ENCODE data around the gene USP47. TPM values are rescaled to one million over a fixed set of nuclear protein-coding genes. Genes with fewer than 3 reads are reported as not detected.

The USP47 gene
- total RNA-seq, 2 experiments from 2014 or later: 42.2 to 44.1 TPM

DNA sequence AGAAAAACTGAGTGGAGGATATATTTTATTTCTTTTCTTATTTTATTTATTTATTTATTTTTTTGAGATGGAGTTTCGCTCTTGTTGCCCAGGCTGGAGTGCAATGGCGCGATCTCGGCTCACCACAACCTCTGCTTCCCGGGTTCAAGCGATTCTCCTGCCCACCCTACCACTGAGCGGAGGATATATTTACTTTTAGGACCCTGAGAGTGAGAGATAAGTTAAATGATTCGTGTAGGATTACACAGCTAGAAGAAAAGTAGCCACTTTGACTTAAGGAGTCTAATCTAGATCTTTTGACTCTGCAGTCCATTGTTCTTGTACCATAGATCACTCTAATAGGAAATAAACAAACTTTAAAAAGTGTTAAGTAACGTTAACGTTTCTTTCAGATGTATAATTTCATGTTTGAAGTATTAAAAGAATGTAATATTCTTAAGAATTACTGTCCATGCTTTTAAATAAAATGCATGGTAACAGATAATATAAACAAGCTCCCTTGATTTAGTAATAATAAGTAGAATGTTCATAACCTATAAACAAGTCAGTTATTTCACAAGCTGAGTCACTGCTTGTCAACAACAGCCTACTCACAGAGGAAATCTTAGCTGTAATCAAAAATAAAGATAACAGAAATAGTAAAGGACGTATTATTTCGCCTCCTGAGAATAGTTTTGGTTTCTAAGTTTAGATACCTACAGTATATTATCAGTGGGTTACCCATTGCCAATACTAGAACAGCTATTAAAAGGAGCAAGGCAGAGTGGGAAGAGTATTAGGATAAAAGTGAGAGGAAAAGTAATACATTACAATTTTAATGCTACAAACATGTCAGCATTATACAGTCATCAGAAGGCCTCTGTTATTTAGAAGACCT lies 18.6 kb downstream of the USP47 start:
- intact Hi-C loops (cut with micrococcal nuclease; ENCODE audit: unreplicated experiment): no loop called here
- Histone ChIP-seq H3K9me3 (ENCODE audit: low read length) (0 out of 2 replicates have a peak, but pooled peaks cover 4% of the 10 kb centered on the region), H3K4me3 (ENCODE audit: low read depth, low read length, poor library complexity, severe bottlenecking) (no peak overlapping the region), H3K9me2 (ENCODE audit: insufficient read depth, low read length) (no peaks in the 10 kb centered on the region), H3K79me2 (ENCODE audit: insufficient read depth, low read depth, low read length) (peaks cover 98% of the 10 kb centered on the region), H3K36me3 (ENCODE audit: insufficient read depth, low read length) (no peaks in the 10 kb centered on the region; the same call in 1 of the 2 replicates), H3K27ac (ENCODE audit: low read depth, low read length, poor library complexity, severe bottlenecking) (no peak overlapping the region), H2AFZ (ENCODE audit: low read length) (no peak overlapping the region), H4K20me1 (ENCODE audit: insufficient read depth, low read length) (peaks cover 9% of the 10 kb centered on the region; the same call in 1 of the 2 replicates), H3K4me2 (ENCODE audit: low read length) (no peak overlapping the region), H3K4me1 (ENCODE audit: insufficient read depth, low read length, poor library complexity, severe bottlenecking) (peaks cover 8% of the 10 kb centered on the region)
- CTCF ChIA-PET (ENCODE audit: unreplicated experiment): no interaction called here
- BruUV-seq (replicated peaks): no TSS peak
- POLR2A ChIA-PET: interaction anchor here (1.2 to 1.8 kb wide), 3 partner anchors 12 to 17 kb away, joined by 3 to 8 read pairs (median 6); no protein-coding TSS in a partner anchor
- no peak for DNase-seq (ENCODE audit: low spot score)
- TF ChIP-seq EZH2phosphoT487 (IDR thresholded peaks at IDR 0.05; ENCODE audit: borderline replicate concordance, low read depth, low read length): no peak
- TF ChIP-seq, protein P1, sequence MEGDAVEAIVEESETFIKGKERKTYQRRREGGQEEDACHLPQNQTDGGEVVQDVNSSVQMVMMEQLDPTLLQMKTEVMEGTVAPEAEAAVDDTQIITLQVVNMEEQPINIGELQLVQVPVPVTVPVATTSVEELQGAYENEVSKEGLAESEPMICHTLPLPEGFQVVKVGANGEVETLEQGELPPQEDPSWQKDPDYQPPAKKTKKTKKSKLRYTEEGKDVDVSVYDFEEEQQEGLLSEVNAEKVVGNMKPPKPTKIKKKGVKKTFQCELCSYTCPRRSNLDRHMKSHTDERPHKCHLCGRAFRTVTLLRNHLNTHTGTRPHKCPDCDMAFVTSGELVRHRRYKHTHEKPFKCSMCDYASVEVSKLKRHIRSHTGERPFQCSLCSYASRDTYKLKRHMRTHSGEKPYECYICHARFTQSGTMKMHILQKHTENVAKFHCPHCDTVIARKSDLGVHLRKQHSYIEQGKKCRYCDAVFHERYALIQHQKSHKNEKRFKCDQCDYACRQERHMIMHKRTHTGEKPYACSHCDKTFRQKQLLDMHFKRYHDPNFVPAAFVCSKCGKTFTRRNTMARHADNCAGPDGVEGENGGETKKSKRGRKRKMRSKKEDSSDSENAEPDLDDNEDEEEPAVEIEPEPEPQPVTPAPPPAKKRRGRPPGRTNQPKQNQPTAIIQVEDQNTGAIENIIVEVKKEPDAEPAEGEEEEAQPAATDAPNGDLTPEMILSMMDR (conservative IDR thresholded peaks at IDR 0.05; ENCODE audit: low read length): no peak

DNA sequence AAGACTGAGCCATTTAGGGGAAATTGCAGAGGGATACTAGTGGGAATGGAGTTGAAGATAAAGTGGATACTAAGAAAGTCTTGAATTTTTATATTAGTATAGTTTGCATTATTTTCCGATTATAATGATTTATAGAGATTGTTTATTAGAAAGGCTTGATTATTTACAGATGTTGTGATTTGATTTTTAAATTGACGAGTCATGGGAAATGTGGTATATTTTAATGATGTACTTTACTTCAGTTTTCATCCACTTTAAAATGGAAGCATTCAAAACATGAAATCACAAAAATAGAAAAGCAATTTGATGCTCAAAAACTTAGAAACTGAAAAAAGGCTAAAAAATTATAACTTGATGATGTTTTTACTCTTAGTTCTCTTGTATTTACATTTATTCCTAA lies 21.2 kb downstream of the USP47 start:
- no peak for DNase-seq (ENCODE audit: low spot score)
- no peak for TF ChIP-seq EZH2phosphoT487 (IDR thresholded peaks at IDR 0.05; ENCODE audit: borderline replicate concordance, low read depth, low read length)
- TF ChIP-seq, protein P1 (conservative IDR thresholded peaks at IDR 0.05; ENCODE audit: low read length): no peak
- Histone ChIP-seq H3K4me3 (ENCODE audit: low read depth, low read length, poor library complexity, severe bottlenecking) (no peak overlapping the region), H3K9me3 (ENCODE audit: low read length) (peaks cover 16% of the 10 kb centered on the region), H3K36me3 (ENCODE audit: insufficient read depth, low read length) (peaks cover 18% of the 10 kb centered on the region), H3K27ac (ENCODE audit: low read depth, low read length, poor library complexity, severe bottlenecking) (no peak overlapping the region), H3K79me2 (ENCODE audit: insufficient read depth, low read depth, low read length) (peaks cover 98% of the 10 kb centered on the region), H2AFZ (ENCODE audit: low read length) (no peak overlapping the region), H3K4me1 (ENCODE audit: insufficient read depth, low read length, poor library complexity, severe bottlenecking) (peaks cover 18% of the 10 kb centered on the region), H4K20me1 (ENCODE audit: insufficient read depth, low read length) (peaks cover 9% of the 10 kb centered on the region; the same call in 1 of the 2 replicates), H3K4me2 (ENCODE audit: low read length) (no peak overlapping the region), H3K9me2 (ENCODE audit: insufficient read depth, low read length) (no peaks in the 10 kb centered on the region)
- no TSS peak for BruUV-seq (replicated peaks)
- intact Hi-C loops (cut with micrococcal nuclease; ENCODE audit: unreplicated experiment): no loop called here
- CTCF ChIA-PET (ENCODE audit: unreplicated experiment): no interaction called here
- POLR2A ChIA-PET: interaction anchor here (0.6 kb wide), 1 partner anchor 14 kb away, joined by 4 read pairs; no protein-coding TSS in a partner anchor
